ENCODE data around the gene PLAGL2. TPM values are rescaled to one million over a fixed set of nuclear protein-coding genes. Genes with fewer than 3 reads are reported as not detected.

Gene PLAGL2
- total and polyA plus RNA-seq, 4 donors = 1.3 to 7.2 (median 1.6) TPM

DNA sequence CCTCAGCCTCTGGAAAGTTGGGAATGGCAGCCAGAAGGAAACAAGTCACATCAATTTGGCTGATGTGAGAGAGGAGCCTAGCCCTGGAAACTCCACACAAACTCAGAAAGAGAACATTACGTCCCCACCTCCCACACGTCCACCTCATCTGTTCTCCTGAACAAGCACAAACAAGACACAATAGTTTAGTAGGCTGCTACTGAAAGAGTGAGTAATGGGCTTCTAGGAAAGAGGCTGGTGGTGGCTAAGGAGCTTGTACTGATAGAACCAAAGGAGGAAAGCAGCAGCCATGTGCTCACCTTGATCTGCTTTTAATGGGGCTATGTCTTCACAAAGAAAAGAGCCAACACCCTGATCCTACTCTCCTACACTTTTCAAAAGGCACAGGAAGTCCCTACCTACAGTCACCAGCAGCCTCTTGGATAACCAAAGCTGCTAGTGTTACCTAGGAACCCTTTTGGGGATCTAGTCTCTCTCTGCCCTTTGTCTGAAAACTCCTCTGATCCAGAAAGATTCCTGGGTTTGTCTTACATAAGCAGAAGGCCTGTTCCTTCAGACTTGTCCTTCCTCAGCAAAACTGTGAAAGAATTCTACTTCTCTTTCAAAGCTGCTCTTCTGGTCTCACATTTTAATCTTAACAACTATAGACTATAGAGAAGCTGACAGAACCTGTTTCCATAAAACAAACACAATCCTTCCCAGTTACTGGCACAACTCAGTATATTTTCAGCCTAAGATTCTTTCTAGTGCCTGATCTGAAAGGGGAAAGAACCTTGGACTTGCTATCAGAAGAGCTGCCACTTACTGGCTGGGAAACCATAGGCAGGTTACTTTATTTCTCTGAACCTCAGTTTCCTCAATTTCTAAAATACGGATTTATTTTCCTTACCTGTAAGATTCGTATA is 3.1 kb downstream of the PLAGL2 start:
- Histone ChIP-seq H3K9ac (ENCODE audit: low read depth in 1 of 2, low read length in 2 of 2) (peak overlapping the region in 1 of 2 donors; percentile 31), H3K36me3 (ENCODE audit: control insufficient read depth in 4 of 4, insufficient read depth in 3 of 4, low read depth in 1 of 4, low read length in 3 of 4) (peaks cover 0 to 17% (median 10%) of the 10 kb centered on the region in 4 donors), H3K27me3 (ENCODE audit: control insufficient read depth in 4 of 4, insufficient read depth in 4 of 4, low read length in 3 of 4) (no peaks in the 10 kb centered on the region), H3K4me3 (ENCODE audit: low read depth in 1 of 3, low read length in 3 of 3) (no peak overlapping the region), H3K27ac (ENCODE audit: low read depth in 1 of 2, low read length in 2 of 2) (peak overlapping the region in 1 of 2 donors; percentile 14), H3K9me3 (ENCODE audit: control insufficient read depth in 4 of 4, low read length in 3 of 4) (no peaks in the 10 kb centered on the region), H3K4me1 (ENCODE audit: control insufficient read depth in 4 of 4, insufficient read depth in 4 of 4, low read length in 3 of 4) (peaks cover 3 to 56% (median 40%) of the 10 kb centered on the region in 4 donors)
- DNase-seq (ENCODE audit: low spot score) = no peak
- 54% methylated on average over 4 of the region's 4 CpGs for WGBS
- TF ChIP-seq HNF4G (IDR thresholded peaks at IDR 0.05) = no peak

DNA sequence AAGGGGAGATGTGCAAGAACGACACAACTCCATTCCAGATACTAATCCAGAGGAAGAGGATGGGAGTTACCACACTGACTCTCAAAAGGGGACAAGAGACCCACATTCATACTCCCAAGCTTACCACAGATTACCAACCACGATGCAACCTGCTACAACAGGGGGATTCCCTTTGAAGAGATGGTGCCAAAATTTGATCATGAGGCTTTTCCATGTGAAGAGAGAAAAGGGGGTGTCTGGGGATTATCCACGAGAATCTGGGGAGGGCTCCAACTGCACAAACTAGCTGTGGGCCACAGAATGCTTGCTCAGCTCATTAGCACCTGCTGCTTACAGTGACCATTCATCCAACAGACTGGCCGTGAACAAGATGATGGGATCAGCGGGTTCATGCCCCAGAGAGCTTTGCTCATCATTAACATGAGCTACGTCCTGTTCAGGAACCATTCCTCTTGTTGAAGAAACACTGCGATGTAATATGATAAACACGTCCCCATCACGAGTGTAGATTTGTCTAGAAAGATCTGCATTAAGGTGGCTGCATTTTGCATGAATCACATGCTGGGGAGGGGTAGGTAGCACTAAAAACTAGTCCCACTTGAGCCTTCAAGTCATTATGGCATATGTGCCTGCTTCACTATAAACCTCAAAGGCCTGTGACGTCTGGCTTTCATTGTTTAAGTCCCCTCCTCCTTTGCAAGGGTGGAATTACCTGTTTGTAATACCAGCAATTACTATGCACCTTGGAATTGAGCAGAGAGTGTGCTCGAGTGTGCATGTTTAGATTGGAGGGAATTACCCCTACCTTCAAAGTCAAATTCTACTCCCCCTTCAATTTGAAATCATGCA is 4.0 kb downstream of the PLAGL2 start:
- no peak overlapping the region for H3K9ac ChIP-seq (ENCODE audit: low read depth in 1 of 2, low read length in 2 of 2)
- no peak overlapping the region for H3K27ac ChIP-seq (ENCODE audit: low read depth in 1 of 2, low read length in 2 of 2)
- DNase-seq (ENCODE audit: low spot score) = no peak
- peaks cover 0 to 22% (median 14%) of the 10 kb centered on the region in 4 donors for H3K36me3 ChIP-seq (ENCODE audit: control insufficient read depth in 4 of 4, insufficient read depth in 3 of 4, low read depth in 1 of 4, low read length in 3 of 4)
- H3K9me3 ChIP-seq (ENCODE audit: control insufficient read depth in 4 of 4, low read length in 3 of 4) = no peaks in the 10 kb centered on the region
- no peak overlapping the region for H3K4me3 ChIP-seq (ENCODE audit: low read depth in 1 of 3, low read length in 3 of 3)
- H3K4me1 ChIP-seq (ENCODE audit: control insufficient read depth in 4 of 4, insufficient read depth in 4 of 4, low read length in 3 of 4) = peaks cover 3 to 48% (median 31%) of the 10 kb centered on the region in 4 donors
- no peak for TF ChIP-seq FOXA1 (IDR thresholded peaks at IDR 0.05)
- TF ChIP-seq RXRA (IDR thresholded peaks at IDR 0.05) = no peak
- TF ChIP-seq, protein P1, sequence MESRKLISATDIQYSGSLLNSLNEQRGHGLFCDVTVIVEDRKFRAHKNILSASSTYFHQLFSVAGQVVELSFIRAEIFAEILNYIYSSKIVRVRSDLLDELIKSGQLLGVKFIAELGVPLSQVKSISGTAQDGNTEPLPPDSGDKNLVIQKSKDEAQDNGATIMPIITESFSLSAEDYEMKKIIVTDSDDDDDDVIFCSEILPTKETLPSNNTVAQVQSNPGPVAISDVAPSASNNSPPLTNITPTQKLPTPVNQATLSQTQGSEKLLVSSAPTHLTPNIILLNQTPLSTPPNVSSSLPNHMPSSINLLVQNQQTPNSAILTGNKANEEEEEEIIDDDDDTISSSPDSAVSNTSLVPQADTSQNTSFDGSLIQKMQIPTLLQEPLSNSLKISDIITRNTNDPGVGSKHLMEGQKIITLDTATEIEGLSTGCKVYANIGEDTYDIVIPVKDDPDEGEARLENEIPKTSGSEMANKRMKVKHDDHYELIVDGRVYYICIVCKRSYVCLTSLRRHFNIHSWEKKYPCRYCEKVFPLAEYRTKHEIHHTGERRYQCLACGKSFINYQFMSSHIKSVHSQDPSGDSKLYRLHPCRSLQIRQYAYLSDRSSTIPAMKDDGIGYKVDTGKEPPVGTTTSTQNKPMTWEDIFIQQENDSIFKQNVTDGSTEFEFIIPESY (IDR thresholded peaks at IDR 0.05) = no peak
- TF ChIP-seq, protein P2, sequence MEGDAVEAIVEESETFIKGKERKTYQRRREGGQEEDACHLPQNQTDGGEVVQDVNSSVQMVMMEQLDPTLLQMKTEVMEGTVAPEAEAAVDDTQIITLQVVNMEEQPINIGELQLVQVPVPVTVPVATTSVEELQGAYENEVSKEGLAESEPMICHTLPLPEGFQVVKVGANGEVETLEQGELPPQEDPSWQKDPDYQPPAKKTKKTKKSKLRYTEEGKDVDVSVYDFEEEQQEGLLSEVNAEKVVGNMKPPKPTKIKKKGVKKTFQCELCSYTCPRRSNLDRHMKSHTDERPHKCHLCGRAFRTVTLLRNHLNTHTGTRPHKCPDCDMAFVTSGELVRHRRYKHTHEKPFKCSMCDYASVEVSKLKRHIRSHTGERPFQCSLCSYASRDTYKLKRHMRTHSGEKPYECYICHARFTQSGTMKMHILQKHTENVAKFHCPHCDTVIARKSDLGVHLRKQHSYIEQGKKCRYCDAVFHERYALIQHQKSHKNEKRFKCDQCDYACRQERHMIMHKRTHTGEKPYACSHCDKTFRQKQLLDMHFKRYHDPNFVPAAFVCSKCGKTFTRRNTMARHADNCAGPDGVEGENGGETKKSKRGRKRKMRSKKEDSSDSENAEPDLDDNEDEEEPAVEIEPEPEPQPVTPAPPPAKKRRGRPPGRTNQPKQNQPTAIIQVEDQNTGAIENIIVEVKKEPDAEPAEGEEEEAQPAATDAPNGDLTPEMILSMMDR (IDR thresholded peaks at IDR 0.05; ENCODE audit: low read depth, low read length, missing input control) = no peak
- TF ChIP-seq JUND (IDR thresholded peaks at IDR 0.05) = no peak
- TF ChIP-seq GABPA (IDR thresholded peaks at IDR 0.05 in 1 of 2, conservative IDR thresholded peaks at IDR 0.05 in 1 of 2) = no peak
- TF ChIP-seq HNF4G (IDR thresholded peaks at IDR 0.05) = no peak
- TF ChIP-seq, protein P3, sequence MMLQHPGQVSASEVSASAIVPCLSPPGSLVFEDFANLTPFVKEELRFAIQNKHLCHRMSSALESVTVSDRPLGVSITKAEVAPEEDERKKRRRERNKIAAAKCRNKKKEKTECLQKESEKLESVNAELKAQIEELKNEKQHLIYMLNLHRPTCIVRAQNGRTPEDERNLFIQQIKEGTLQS (IDR thresholded peaks at IDR 0.05) = no peak
- TF ChIP-seq, protein P4, sequence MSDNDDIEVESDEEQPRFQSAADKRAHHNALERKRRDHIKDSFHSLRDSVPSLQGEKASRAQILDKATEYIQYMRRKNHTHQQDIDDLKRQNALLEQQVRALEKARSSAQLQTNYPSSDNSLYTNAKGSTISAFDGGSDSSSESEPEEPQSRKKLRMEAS (IDR thresholded peaks at IDR 0.05) = no peak
- no peak for TF ChIP-seq YY1 (IDR thresholded peaks at IDR 0.05)
- TF ChIP-seq TAF1 (conservative IDR thresholded peaks at IDR 0.05) = no peak
- TF ChIP-seq NR2F2 (IDR thresholded peaks at IDR 0.05) = no peak
- TF ChIP-seq HNF4A (conservative IDR thresholded peaks at IDR 0.05) = no peak
- TF ChIP-seq EGR1 (IDR thresholded peaks at IDR 0.05; ENCODE audit: low read depth in 2 of 2) = no peak
- 66% methylated on average over 11 of the region's 11 CpGs for WGBS
- no peaks in the 10 kb centered on the region for H3K27me3 ChIP-seq (ENCODE audit: control insufficient read depth in 4 of 4, insufficient read depth in 4 of 4, low read length in 3 of 4)
